Stimulated activated CD4-positive, alpha-beta T cell treated with anti-CD3 and anti-CD28 coated beads, Interleukin-4, amount 100 ng/mL, for 4 hours (primary cell): ENCODE data around the gene NUDCD2.
"Not testable (repeated sequence)": the region's sequence is repeated elsewhere in the genome, so short reads cannot be mapped to it uniquely, and the experiment has no call there.

Experiments
- DNase-seq, 2 experiments: peaks; one replicate each; pipeline ENCODE4 v3.0.0-alpha.2; 2020

NUDCD2 gene

GRCh38 chr5:163463063-163463435 lies 3.1 kb upstream of the NUDCD2 start:
- no peak for DNase-seq

- DNase-seq = no peak
Measured at GRCh38 chr5:163460562-163461171, 765 bp upstream of the NUDCD2 start, which contains the start of gene HMMR. Gene HMMR (plus strand): TSS chr5:163460632. CDS start chr5:163460693, 61 bp downstream.

DNA sequence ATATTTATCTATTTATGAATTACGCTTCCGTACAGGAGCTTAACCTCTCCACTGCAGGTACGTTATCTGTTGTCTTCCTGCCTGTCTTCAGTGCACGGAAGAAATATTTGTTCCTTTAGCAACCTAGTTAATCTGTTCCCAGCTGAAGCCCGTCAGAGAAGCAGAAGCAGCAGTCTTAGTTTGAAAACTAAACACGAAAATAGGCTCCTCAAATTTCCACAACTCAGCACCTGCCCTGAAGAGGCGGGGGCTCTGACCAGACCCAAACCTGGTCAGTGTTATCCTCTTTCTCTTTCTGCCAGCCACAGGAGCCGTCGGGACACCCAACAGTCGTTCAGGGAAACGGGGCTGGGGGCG lies 462 bp downstream of the NUDCD2 start:
- no peak for DNase-seq

DNA sequence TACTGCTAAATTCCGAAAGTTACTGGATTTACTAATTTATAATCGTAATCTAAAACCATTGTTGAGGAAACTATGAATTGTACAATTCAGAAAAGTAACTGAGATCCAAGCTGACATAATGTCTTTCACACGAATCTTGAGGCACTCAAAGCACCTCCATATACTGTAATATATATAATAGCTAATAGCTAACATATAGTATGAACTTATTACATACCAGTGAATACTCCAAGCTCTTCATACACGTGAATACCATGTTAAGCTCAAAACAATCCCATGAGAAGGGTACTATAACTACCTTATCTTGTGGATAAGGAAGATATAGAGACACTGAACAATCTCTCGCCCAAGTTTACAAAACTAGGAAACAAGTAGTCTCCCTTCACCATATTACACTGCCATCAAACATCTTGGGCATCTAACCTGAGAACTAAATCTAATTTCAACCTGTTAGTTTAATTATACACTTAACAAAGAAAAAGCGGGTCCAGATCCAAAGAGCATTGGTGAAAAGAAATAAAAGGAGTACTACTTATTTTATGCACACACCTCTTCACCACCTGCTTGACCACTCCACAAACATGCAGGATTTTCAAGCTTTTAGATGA lies 1.0 kb downstream of the NUDCD2 start:
- no peak for DNase-seq

DNA sequence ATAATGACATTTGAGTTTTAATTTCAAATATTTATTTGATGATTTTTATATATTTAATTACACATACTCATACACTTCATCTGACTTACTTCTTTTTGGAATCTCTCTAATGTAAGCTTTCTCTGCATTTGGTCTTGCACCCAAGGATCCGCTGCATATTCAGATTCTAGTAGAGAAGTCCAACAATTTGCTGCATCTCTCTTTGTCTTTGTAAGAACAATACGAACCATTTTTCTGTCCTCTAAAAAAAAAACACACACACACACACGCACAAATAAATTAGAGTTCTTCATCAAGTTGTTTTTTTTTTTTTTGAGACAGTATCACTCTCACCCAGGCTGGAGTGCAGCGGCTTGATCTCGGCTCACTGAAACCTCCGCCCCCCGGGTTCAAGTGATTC lies 3.1 kb downstream of the NUDCD2 start:
- DNase-seq = no peak

DNA sequence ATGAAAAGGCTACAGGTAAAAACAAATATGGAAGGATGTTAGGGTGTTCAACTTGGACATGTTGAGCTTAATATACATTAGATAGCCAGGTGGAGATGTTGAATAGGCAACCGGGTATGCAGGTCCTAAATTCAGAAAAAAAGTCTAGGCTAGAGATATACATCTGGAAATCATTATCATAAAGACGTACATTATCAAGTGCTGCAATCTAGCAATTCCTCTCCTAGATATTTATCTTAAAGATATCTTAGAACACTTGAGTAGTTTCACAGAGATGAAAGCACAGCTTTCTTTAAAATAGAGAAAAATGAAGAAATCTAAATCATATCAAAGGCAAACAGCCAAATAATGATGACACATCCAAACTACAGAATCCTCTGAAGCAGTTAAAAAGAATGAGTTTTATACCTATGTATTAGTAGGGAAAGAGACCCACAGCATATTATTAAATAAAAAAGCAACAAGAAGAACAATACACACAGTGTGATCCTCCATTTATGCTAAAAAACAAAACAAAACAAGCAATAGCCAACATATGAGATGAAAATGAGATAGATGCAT lies 3.8 kb downstream of the NUDCD2 start:
- DNase-seq = no peak

- not testable (repeated sequence) for DNase-seq
Measured at GRCh38 chr5:163455406-163455805, 4.5 kb downstream of the NUDCD2 start.

- DNase-seq = no peak
Measured at GRCh38 chr5:163453705-163454104, 6.2 kb downstream of the NUDCD2 start.

DNA sequence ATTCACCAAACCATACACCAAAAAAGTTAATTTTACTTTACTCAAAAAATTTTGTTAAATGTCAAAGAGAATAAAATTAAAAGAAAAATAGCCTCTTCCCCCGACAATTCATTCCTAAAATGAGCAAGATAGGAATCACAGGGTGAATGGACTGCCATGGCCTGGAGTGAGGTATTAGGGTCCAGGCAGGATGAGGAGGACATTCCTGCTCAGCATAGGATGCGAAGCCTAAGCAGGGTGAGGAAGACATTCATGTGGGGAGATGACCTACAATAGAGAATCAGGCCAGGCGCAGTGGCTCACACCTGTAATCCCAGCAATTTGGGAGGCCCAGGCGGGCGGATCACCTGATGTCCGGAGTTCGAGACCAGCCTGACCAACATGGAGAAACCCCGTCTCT lies 8.4 kb downstream of the NUDCD2 start:
- DNase-seq = no peak

- no peak for DNase-seq
Measured at GRCh38 chr5:163448491-163448890, 11.4 kb downstream of the NUDCD2 start.

DNA sequence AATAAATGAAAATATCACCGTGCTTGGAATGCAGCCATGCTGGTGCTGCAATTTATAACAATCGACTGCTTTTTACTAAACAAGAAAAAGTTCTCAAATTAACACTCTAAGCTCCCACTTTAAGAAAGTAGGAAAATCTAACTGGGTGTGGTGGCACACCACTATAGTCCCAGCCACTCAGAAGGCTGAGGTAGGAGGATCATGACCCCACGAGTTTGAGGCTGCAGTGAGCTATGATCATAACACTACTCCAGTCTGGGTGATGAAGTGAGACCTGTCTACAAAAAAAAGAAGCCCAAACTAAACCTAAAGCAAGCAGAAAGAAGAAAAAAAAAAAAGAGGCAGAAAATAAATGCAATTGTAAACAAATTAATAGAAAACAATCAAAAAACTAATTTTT lies 12.0 kb downstream of the NUDCD2 start:
- no peak for DNase-seq

DNA sequence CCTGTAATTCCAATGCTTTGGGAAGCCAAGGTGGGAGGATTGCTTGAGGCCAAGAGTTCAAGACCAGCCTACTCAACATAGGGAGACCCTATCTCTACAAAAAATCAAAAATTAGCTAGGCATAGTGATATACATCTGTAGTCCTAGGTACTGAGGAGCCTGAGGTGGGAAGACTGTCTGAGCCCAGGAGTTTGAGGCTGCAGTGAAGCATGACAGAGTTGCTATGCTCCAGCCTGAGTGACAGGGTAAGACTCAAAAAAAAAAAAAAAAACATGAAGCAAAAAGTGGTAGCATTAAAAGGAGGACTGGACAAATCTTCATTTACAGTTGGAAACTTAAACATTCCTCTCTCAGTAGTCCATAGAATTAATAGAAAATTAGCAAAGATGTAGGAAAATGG lies 12.7 kb downstream of the NUDCD2 start:
- no peak for DNase-seq

DNA sequence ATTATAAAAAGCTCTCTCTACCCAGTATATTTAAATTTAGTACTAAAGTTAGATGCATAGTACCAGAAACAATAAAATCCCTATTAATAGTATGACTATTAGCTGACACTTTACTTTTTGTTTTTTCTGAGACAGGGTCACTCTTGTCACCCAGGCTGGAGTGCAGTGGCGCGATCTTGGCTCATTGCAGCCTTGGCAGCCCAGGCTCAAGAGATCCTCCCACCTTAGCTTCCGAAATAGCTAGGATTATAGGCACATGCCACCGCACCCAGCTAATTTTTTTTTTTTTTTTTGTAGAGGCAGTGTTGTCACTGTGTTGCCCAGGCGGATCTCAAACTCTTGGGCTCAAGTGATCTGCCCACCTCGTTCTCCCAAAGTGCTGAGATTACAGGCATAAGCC lies 14.6 kb downstream of the NUDCD2 start:
- no peak for DNase-seq

DNA sequence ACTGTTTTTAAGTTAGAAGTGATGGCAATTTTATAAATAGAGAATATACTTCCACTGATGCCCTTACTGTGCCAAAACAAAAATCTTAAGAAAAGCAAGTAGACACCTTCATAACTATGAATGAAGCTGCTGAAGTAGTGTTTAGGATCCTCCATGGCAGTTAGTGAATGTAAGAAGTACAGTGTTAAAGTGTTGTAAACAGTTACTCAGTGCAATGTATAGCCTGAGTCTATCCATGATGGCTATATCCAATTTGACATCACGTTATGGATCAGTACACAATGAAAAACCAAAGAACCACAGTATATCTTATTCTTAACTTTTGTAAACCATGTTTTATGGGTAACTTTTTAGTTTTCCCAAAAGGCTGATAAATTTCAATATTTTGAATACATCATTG lies 15.4 kb downstream of the NUDCD2 start:
- no peak for DNase-seq

DNA sequence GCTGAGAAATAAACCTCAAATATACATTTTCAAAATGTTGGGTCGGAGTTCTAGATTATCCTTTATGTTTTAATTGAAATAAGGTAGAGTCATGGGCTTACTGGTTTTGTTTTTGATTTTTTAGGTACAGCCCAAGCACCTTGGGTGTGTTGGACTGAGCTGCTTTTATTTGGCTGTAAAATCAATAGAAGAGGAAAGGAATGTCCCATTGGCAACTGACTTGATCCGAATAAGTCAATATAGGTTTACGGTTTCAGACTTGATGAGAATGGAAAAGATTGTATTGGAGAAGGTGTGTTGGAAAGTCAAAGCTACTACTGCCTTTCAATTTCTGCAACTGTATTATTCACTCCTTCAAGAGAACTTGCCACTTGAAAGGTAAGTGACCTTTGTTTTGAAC lies 18.9 kb downstream of the NUDCD2 start:
- no peak for DNase-seq

GRCh38 chr5:163439092-163439425 lies 20.8 kb downstream of the NUDCD2 start:
- DNase-seq = no peak

- peak; percentile 79 to 86 for DNase-seq
Measured at GRCh38 chr5:163437309-163438182, 22.4 kb downstream of the NUDCD2 start, which contains the start of gene CCNG1. Gene CCNG1 (plus strand): TSS chr5:163437595. CDS start chr5:163439257, 1,662 bp downstream.

DNA sequence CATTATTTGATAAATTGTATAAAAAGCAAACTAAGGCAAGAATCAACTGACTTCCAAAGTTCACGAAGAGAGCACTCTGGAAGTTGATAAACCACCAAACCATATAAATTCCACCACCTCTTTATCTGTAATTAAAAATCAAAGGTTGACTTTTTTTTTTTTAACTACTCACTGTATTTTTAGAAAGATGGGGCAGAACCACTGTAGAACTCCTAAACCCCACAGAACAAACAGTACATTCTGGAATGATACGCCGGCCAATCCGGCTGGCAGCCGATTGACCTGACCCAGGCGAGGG lies 22.9 kb downstream of the NUDCD2 start:
- DNase-seq = no peak

DNA sequence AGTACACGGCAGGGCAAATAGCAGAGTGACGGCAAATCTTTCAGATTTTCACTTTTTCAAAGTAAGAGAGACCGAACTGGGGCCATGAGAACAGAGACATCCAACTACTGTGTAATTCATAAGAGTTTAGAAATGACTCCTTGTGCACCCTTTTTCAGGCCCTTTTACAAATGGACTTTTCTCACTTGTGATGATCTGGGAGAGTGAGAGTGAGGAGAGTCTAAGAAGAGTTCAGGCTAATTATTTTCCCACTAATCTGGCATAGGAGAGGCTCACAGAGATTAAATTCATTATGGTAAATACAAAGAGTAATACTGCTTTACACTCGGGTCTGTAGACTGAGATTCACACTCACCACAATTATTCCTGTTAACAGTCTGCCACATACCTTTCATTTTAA lies 23.4 kb downstream of the NUDCD2 start:
- no peak for DNase-seq

GRCh38 chr5:163434401-163434866 lies 25.5 kb downstream of the NUDCD2 start:
- DNase-seq = peak in 1 of 2 experiments; percentile 50

- DNase-seq = no peak
Measured at GRCh38 chr5:163433271-163433670, 26.6 kb downstream of the NUDCD2 start.

GRCh38 chr5:163432544-163432943 lies 27.4 kb downstream of the NUDCD2 start:
- DNase-seq = no peak

DNA sequence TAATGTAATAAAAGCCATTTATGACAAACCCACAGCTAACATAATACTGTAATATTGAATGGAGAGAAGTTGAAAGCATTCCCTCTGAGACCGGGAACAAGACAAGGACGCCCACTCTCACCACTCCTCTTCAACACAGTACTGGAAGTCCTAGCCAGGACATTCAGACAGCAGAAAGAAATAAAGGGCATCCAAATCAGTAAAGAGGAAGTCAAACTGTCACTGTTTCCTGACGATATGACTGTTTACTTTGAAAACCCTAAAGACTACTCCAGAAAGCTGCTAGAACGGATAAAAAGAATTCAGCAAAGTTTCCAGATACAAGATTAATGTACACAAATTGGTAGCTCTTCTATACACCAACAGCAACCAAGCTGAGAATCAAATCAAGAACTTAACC lies 33.8 kb downstream of the NUDCD2 start:
- DNase-seq = not testable (repeated sequence)

GRCh38 chr5:163424836-163425235 lies 35.1 kb downstream of the NUDCD2 start:
- DNase-seq = no peak
